ENCODE results near the gene FXYD2. TPM values are rescaled to one million over a fixed set of nuclear protein-coding genes. Genes with fewer than 3 reads are reported as not detected.

Gene FXYD2
- total and polyA plus RNA-seq, 9 of the 15 experiments (the other 6 are each of a cell fraction or from before 2014, with no cell fraction given), result not detected

DNA sequence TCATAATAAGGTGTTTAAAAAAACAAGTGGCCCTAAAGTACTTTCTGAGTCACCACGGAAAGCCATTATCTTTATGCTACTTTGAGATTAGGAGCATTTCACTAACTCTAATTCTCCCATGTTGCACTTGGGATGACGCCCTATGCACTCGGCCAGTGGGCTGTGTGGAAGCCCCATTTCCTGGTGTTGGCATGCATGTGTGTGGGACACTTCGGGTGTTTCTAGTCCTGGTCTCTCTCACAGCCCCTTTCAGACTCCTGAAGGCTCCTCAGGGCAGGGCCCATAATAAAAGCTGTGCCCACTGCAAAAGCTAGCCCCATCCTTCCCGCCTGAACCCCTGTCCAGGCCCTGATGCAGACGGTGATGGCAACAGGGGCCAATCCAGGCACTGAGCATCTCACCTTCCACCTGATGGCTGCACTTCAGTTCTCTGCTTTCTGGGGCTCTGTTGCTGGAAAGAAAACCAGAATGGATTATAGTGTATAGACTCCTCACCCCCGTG is 14.9 kb upstream of the FXYD2 start (continued):
- TF ChIP-seq BHLHE40 (IDR thresholded peaks at IDR 0.05; ENCODE audit: low read length) (no peak), TCFL5 (CRISPR knock-in tag; conservative IDR thresholded peaks at IDR 0.05) (no peak), ARID1B (IDR thresholded peaks at IDR 0.05) (peak; percentile 13; the same call in 1 of the 2 replicates), COPS2 (conservative IDR thresholded peaks at IDR 0.05) (no peak), FOXJ2 (tag; IDR thresholded peaks at IDR 0.05) (no peak), ZNF197 (CRISPR knock-in tag; IDR thresholded peaks at IDR 0.05; ENCODE audit: low read depth) (no peak), ZNF668 (CRISPR knock-in tag; IDR thresholded peaks at IDR 0.05) (no peak), ZC3H8 (IDR thresholded peaks at IDR 0.05) (no peak), ZNF445 (CRISPR knock-in tag; IDR thresholded peaks at IDR 0.05; ENCODE audit: low read depth) (no peak), ZBTB43 (CRISPR knock-in tag; IDR thresholded peaks at IDR 0.05) (no peak), KAT7 (CRISPR knock-in tag; IDR thresholded peaks at IDR 0.05; ENCODE audit: borderline replicate concordance) (no peak), ZNF384 (IDR thresholded peaks at IDR 0.05; ENCODE audit: low read depth, low read length) (peak; percentile 57; the same call in 1 of the 2 replicates)
- TF ChIP-seq, protein P1, sequence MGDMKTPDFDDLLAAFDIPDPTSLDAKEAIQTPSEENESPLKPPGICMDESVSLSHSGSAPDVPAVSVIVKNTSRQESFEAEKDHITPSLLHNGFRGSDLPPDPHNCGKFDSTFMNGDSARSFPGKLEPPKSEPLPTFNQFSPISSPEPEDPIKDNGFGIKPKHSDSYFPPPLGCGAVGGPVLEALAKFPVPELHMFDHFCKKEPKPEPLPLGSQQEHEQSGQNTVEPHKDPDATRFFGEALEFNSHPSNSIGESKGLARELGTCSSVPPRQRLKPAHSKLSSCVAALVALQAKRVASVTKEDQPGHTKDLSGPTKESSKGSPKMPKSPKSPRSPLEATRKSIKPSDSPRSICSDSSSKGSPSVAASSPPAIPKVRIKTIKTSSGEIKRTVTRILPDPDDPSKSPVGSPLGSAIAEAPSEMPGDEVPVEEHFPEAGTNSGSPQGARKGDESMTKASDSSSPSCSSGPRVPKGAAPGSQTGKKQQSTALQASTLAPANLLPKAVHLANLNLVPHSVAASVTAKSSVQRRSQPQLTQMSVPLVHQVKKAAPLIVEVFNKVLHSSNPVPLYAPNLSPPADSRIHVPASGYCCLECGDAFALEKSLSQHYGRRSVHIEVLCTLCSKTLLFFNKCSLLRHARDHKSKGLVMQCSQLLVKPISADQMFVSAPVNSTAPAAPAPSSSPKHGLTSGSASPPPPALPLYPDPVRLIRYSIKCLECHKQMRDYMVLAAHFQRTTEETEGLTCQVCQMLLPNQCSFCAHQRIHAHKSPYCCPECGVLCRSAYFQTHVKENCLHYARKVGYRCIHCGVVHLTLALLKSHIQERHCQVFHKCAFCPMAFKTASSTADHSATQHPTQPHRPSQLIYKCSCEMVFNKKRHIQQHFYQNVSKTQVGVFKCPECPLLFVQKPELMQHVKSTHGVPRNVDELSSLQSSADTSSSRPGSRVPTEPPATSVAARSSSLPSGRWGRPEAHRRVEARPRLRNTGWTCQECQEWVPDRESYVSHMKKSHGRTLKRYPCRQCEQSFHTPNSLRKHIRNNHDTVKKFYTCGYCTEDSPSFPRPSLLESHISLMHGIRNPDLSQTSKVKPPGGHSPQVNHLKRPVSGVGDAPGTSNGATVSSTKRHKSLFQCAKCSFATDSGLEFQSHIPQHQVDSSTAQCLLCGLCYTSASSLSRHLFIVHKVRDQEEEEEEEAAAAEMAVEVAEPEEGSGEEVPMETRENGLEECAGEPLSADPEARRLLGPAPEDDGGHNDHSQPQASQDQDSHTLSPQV (IDR thresholded peaks at IDR 0.05), result no peak
- TF ChIP-seq, protein P2, sequence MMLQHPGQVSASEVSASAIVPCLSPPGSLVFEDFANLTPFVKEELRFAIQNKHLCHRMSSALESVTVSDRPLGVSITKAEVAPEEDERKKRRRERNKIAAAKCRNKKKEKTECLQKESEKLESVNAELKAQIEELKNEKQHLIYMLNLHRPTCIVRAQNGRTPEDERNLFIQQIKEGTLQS (IDR thresholded peaks at IDR 0.05), result peak; percentile 46; the same call in 1 of the 2 replicates
- TF ChIP-seq, protein P2 (CRISPR knock-in tag; conservative IDR thresholded peaks at IDR 0.05), result no peak
- TF ChIP-seq, protein P3, sequence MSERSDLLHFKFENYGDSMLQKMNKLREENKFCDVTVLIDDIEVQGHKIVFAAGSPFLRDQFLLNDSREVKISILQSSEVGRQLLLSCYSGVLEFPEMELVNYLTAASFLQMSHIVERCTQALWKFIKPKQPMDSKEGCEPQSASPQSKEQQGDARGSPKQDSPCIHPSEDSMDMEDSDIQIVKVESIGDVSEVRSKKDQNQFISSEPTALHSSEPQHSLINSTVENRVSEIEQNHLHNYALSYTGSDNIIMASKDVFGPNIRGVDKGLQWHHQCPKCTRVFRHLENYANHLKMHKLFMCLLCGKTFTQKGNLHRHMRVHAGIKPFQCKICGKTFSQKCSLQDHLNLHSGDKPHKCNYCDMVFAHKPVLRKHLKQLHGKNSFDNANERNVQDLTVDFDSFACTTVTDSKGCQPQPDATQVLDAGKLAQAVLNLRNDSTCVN (CRISPR knock-in tag; IDR thresholded peaks at IDR 0.05), result no peak
- TF ChIP-seq, protein P4, sequence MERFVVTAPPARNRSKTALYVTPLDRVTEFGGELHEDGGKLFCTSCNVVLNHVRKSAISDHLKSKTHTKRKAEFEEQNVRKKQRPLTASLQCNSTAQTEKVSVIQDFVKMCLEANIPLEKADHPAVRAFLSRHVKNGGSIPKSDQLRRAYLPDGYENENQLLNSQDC (CRISPR knock-in tag; IDR thresholded peaks at IDR 0.05), result no peak
